SK-N-SH (cell line): ENCODE data around the gene LY6G5C. TPM values are rescaled to one million over a fixed set of nuclear protein-coding genes. Genes with fewer than 3 reads are reported as not detected.

Experiments
- CTCF ChIA-PET: fragments of 300-600, 350-600 bp; formaldehyde crosslinking; extraction: SDS; loops from one replicate; lab custom pipeline; 2021; lab: Yijun Ruan, JAX
- POLR2A ChIA-PET: fragments of 350-600 bp; sonication (Branson Sonifier 250); formaldehyde crosslinking; extraction: SDS; loops from one replicate; lab custom pipeline; 2020; ENCODE audit warnings: antibody characterized with exemption, inconsistent platforms; lab: Yijun Ruan, JAX
- DNase-seq: peaks from one replicate; pipeline ENCODE4 v3.0.0; 2012
- H2AFZ ChIP-seq: fragments of 200-600 bp; sonication (generic); 2 replicates; pipeline ENCODE4 v1.8.1; 2016; ENCODE audit warnings: antibody characterized with exemption, mild to moderate bottlenecking, low read depth
- H3F3A ChIP-seq: fragments of 200-600 bp; sonication (generic); replicated peaks from 2 replicates; pipeline ENCODE3; 2016; ENCODE audit warnings: antibody characterized with exemption, mild to moderate bottlenecking; ENCODE audit not compliant: insufficient read depth
- H3K27ac ChIP-seq, 2 experiments: fragments of 200-500 bp in 1 of 2; fragments of 200-600 bp in 1 of 2; sonication (Bioruptor generic) in 1 of 2; sonication (generic), shearing (Covaris generic) in 1 of 2; 2 replicates each; pipeline versions ENCODE4 v1.5.1 to v1.6.1; 2014 to 2016; ENCODE audit warnings: low read depth in 2 of 2, inconsistent platforms in 1 of 2, low read length in 1 of 2, mild to moderate bottlenecking in 1 of 2, mixed read lengths in 1 of 2
- H3K27me3 ChIP-seq: fragments of 200-600 bp; sonication (generic), shearing (Covaris generic); 2 replicates; pipeline ENCODE4 v1.6.1; 2016; ENCODE audit warnings: mixed run types; ENCODE audit not compliant: insufficient read depth
- H3K36me3 ChIP-seq, 2 experiments: fragments of 200-500 bp in 1 of 2; fragments of 200-600 bp in 1 of 2; sonication (Bioruptor generic) in 1 of 2; sonication (generic) in 1 of 2; replicated peaks in 1 of 2; 2 replicates each; pipeline versions ENCODE3 to v1.5.1; 2014 to 2016; ENCODE audit warnings: low read length in 1 of 2, mild to moderate bottlenecking in 1 of 2; ENCODE audit not compliant: insufficient read depth in 2 of 2, control insufficient read depth in 1 of 2
- H3K4me1 ChIP-seq, 2 experiments: fragments of 200-500 bp in 1 of 2; fragments of 200-600 bp in 1 of 2; sonication (Bioruptor generic) in 1 of 2; sonication (generic), shearing (Covaris generic) in 1 of 2; 2 replicates each; pipeline versions ENCODE4 v1.5.1 to v1.6.1; 2014 to 2016; ENCODE audit warnings: low read depth in 1 of 2, low read length in 1 of 2, mixed run types in 1 of 2; ENCODE audit not compliant: insufficient read depth in 2 of 2, control insufficient read depth in 1 of 2
- H3K4me2 ChIP-seq: fragments of 200-600 bp; sonication (generic), shearing (Covaris generic); 2 replicates; pipeline ENCODE4 v1.6.1; 2017; ENCODE audit warnings: mixed run types
- H3K4me3 ChIP-seq, 2 experiments: fragments of 200-500 bp in 1 of 2; fragments of 200-600 bp in 1 of 2; sonication (Bioruptor generic) in 1 of 2; sonication (generic), shearing (Covaris generic) in 1 of 2; 2 replicates each; pipeline versions ENCODE4 v1.5.1 to v1.8.1; 2014 to 2016; ENCODE audit warnings: low read depth in 2 of 2, inconsistent platforms in 1 of 2, low read length in 1 of 2, mild to moderate bottlenecking in 1 of 2, mixed read lengths in 1 of 2, moderate library complexity in 1 of 2
- H3K79me2 ChIP-seq: fragments of 200-600 bp; sonication (generic); 2 replicates; pipeline ENCODE4 v1.8.1; 2017; ENCODE audit warnings: mild to moderate bottlenecking; ENCODE audit not compliant: insufficient read depth
- H3K9ac ChIP-seq: fragments of 200-600 bp; sonication (generic); 2 replicates; pipeline ENCODE4 v1.6.1; 2017; ENCODE audit warnings: mixed run types
- H3K9me2 ChIP-seq: fragments of 200-600 bp; sonication (generic); 2 replicates; pipeline ENCODE4 v1.6.1; 2017; ENCODE audit warnings: mixed run types
- H3K9me3 ChIP-seq: fragments of 200-600 bp; sonication (generic); 2 replicates; pipeline ENCODE4 v1.6.1; 2017; ENCODE audit warnings: mixed run types, mild to moderate bottlenecking, moderate library complexity
- H4K20me1 ChIP-seq: fragments of 200-600 bp; sonication (generic); 2 replicates; pipeline ENCODE4 v1.6.1; 2017; ENCODE audit warnings: mild to moderate bottlenecking, mixed run types; ENCODE audit not compliant: insufficient read depth
- CTCF ChIP-seq: fragments of 200-600 bp; sonication (generic); IDR thresholded peaks from 2 replicates; pipeline ENCODE4 v1.6.1; 2017; ENCODE audit warnings: antibody characterized with exemption, mild to moderate bottlenecking, moderate library complexity
- FOSL2 ChIP-seq: IDR thresholded peaks from 2 replicates; pipeline ENCODE4 v1.4.0; 2012; ENCODE audit warnings: low read depth, mild to moderate bottlenecking, moderate library complexity, borderline replicate concordance
- FOXM1 ChIP-seq: IDR thresholded peaks from 2 replicates; pipeline ENCODE4 v1.4.0; 2012; ENCODE audit warnings: low read depth, mild to moderate bottlenecking
- GABPA ChIP-seq: IDR thresholded peaks from 2 replicates; pipeline ENCODE4 v1.4.0; 2012; ENCODE audit warnings: low read depth, mild to moderate bottlenecking
- JUND ChIP-seq: IDR thresholded peaks from 2 replicates; pipeline ENCODE4 v1.4.0; 2012
- PBX3 ChIP-seq: IDR thresholded peaks from 2 replicates; pipeline ENCODE4; 2012
- WGBS: methylation state at CpG from one replicate; pipeline ENCODE4 v1.1.6; 2017; ENCODE audit warnings: low lambda C conversion rate; 5-methylcytosine and 5-hydroxymethylcytosine counted together
- polyA plus RNA-seq, 3 experiments: library from polyadenylated mRNA; depleted of rRNA; stranded (reverse); fragments of >200 nt; gene quantifications; 2 replicates each; pipeline ENCODE4 v1.2.3, GENCODE V29; 2012

Gene LY6G5C
- polyA plus RNA-seq, 1 of the 3 experiments (the other 2 are of a cell fraction): 1.1 TPM

GRCh38 chr6:31691078-31691463, 10.2 kb upstream of the LY6G5C start:
- no peak overlapping the region for H3K4me2 ChIP-seq
- H4K20me1 ChIP-seq: no peaks in the 10 kb centered on the region
- no peaks in the 10 kb centered on the region for H3K9me3 ChIP-seq
- CTCF ChIA-PET: interaction anchor here (1.1 to 4.5 kb wide), 6 partner anchors 9 to 139 kb away, joined by 4 to 29 read pairs (median 7); partner anchors contain the start of genes C6orf47, LY6G5C and VARS1
- H3K4me3 ChIP-seq: no peak overlapping the region
- H2AFZ ChIP-seq: no peak overlapping the region
- H3K79me2 ChIP-seq: no peaks in the 10 kb centered on the region
- H3K9me2 ChIP-seq: no peaks in the 10 kb centered on the region
- peaks cover 18 to 56% of the 10 kb centered on the region in 2 experiments for H3K36me3 ChIP-seq
- H3K27ac ChIP-seq: no peak overlapping the region
- TF ChIP-seq PBX3 (no peak), JUND (no peak), FOSL2 (no peak)
- H3K4me1 ChIP-seq: no peaks in the 10 kb centered on the region
- no peaks in the 10 kb centered on the region for H3F3A ChIP-seq
- H3K9ac ChIP-seq: no peak overlapping the region
- WGBS: 97% methylated on average over 6 of the region's 6 CpGs
- H3K27me3 ChIP-seq: no peaks in the 10 kb centered on the region
- POLR2A ChIA-PET: no interaction called here
- DNase-seq: no peak

- H3K79me2 ChIP-seq: no peaks in the 10 kb centered on the region
- H3K4me3 ChIP-seq: no peak overlapping the region
- CTCF ChIA-PET: interaction anchor here (0.7 to 4.5 kb wide), 9 partner anchors 10 to 146 kb away, joined by 3 to 29 read pairs (median 5); partner anchors contain the start of genes C6orf47, LY6G5C and VARS1
- H3K36me3 ChIP-seq: peaks cover 18 to 56% of the 10 kb centered on the region in 2 experiments
- TF ChIP-seq GABPA (no peak), CTCF (no peak), FOXM1 (no peak)
- H3K4me2 ChIP-seq: no peak overlapping the region
- no peak overlapping the region for H3K27ac ChIP-seq
- no peaks in the 10 kb centered on the region for H3K27me3 ChIP-seq
- WGBS: 80% methylated on average over 10 of the region's 10 CpGs
- no peak overlapping the region for H3K9ac ChIP-seq
- H3F3A ChIP-seq: no peaks in the 10 kb centered on the region
- no peaks in the 10 kb centered on the region for H3K9me2 ChIP-seq
- no peaks in the 10 kb centered on the region for H3K9me3 ChIP-seq
- POLR2A ChIA-PET: no interaction called here
- DNase-seq: no peak
- no peak overlapping the region for H2AFZ ChIP-seq
- no peaks in the 10 kb centered on the region for H4K20me1 ChIP-seq
- H3K4me1 ChIP-seq: no peaks in the 10 kb centered on the region
These were observed 9.6 kb upstream of the LY6G5C start for GRCh38 chr6:31690231-31691077.
